Right cardiac atrium (tissue), 5 donors: ENCODE measurements around the gene LRRC45. TPM values are rescaled to one million over a fixed set of nuclear protein-coding genes. Genes with fewer than 3 reads are reported as not detected.
"Not testable (repeated sequence)": the region's sequence is repeated elsewhere in the genome, so short reads cannot be mapped to it uniquely, and the experiment has no call there.

ENCODE experiments used
- ATAC-seq, 2 donors: fragments of 200-7000 bp; cut with Tn5 transposase; one replicate each; pipeline versions ENCODE4 v1.8.0 to v1.9.1; 2020; ENCODE audit warnings: moderate library complexity in 2 of 2, mild to moderate bottlenecking in 1 of 2
- DNase-seq, 3 donors: peaks; one replicate each; pipeline ENCODE4 v3.0.0-alpha.2; 2020
- H3K27ac ChIP-seq: one replicate; pipeline ENCODE4 v1.5.1; 2013; ENCODE audit warnings: mild to moderate bottlenecking, low read length, control low read depth, moderate library complexity
- H3K27me3 ChIP-seq: one replicate; pipeline ENCODE4 v1.6.1; 2013; ENCODE audit not compliant: control insufficient read depth, insufficient read depth
- H3K4me1 ChIP-seq: one replicate; pipeline ENCODE4 v1.6.1; 2013; ENCODE audit warnings: low read length; ENCODE audit not compliant: control insufficient read depth, insufficient read depth
- H3K4me3 ChIP-seq: one replicate; pipeline ENCODE4 v1.5.1; 2013; ENCODE audit warnings: low read length, control low read depth
- H3K9me3 ChIP-seq: one replicate; pipeline ENCODE4 v1.6.1; 2013; ENCODE audit warnings: low read length; ENCODE audit not compliant: control insufficient read depth
- WGBS: extraction: QIAGEN DNeasy Blood & Tissue Kit; methylation state at CpG from one replicate; pipeline ENCODE4 v1.1.7; 2013; 5-methylcytosine and 5-hydroxymethylcytosine counted together
- intact Hi-C, 4 donors: fragments of 100-400 bp; cut with DNase I; formaldehyde crosslinking; loops; one replicate each; pipeline versions ENCODE4 v1.11.0 to v1.14.0; 2022 to 2023
- long read RNA-seq, 4 donors: library from polyadenylated mRNA; unstranded; transcript quantifications; one replicate each; pipeline ENCODE4 v2.0.0, GENCODE V29; 2020 to 2021
- polyA plus RNA-seq: library from polyadenylated mRNA; stranded (reverse); fragments of 200-250 nt; gene quantifications from one replicate; pipeline ENCODE4 v1.2.3, GENCODE V29; 2013
- total RNA-seq, 4 donors: library from RNA; stranded (reverse); fragmentation: NEBNext Ultra II Directional; extraction: Animal tissue kit (Norgen Biotek cat#: 25700); gene quantifications; one replicate each; pipeline ENCODE4 v1.2.1, GENCODE V29; 2021
- donor health status: healthy with polysubstance abuse.
- donor health status: DM: no; HTN: yes; CAD: no.
- donor health status: DM: no; HTN: no; CAD: no.
- donor health status: DM: no; HTN: yes; CAD: no; lungs with severe emphysema.
- donor health status: DM: yes; HTN: yes; CAD: no.

Gene LRRC45
- total RNA-seq (1 to 10 TPM; 3.2 to 6.7 (median 6.0) TPM), polyA plus RNA-seq (4.9 TPM)
- long read RNA-seq, donor 1, transcript LRRC45-201 (17 exons, 2,701 nt), result major isoform, 15 of 41 reads
- long read RNA-seq, donor 1, partial matches to known transcripts, result 18 of 41 reads
- long read RNA-seq, donor 1, other reads (novel, unspliced or antisense), result 8 of 41 reads
- long read RNA-seq, donor 2, transcript LRRC45-201 (17 exons, 2,701 nt), result major isoform, 9 of 23 reads
- long read RNA-seq, donor 2, partial matches to known transcripts, result 11 of 23 reads
- long read RNA-seq, donor 2, other reads (novel, unspliced or antisense), result 3 of 23 reads
- long read RNA-seq, donor 3, transcript LRRC45-201 (17 exons, 2,701 nt), result major isoform, 13 of 67 reads
- long read RNA-seq, donor 3, partial matches to known transcripts, result 45 of 67 reads
- long read RNA-seq, donor 3, other reads (novel, unspliced or antisense), result 8 of 67 reads
- long read RNA-seq, donor 4, transcript LRRC45-201 (17 exons, 2,701 nt), result major isoform, 5 of 13 reads
- long read RNA-seq, donor 4, partial matches to known transcripts, result 7 of 13 reads
- long read RNA-seq, donor 4, other reads (novel, unspliced or antisense), result 1 of 13 reads

DNA sequence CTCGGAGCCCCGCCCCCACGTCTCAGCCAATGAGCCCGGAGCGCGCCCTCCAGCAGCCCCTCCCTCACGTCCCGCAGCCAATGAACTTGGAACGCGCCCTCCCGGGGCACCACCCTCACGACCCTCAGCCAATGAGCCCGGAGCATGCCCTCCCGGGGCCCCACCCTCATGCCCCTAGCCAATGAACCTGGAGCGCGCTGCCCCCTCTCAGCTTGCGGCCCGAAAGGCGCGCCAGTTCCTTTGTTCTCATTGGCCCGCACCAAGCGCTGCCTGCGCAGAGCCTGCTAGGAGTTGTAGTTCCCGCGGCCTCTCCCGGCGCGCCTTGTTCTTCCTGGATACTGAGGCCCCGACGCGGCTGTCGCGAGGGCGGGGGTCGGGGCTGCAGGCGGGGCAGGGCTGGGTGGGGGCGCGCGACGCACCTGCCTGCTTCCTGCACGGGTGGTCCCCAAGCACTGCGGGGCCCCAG, at the start of gene LRRC45:
LRRC45 (plus strand) TSS at position 325 of the 466 bp plus-strand sequence. CDS start 339 bp downstream, outside the sequence.
- ATAC-seq, result peak; percentile 96
- no peaks in the 10 kb centered on the region for H3K27me3 ChIP-seq
- H3K4me3 ChIP-seq, result peak within 1 kb of the TSS; percentile 75
- H3K4me1 ChIP-seq, result peaks cover 3% of the 10 kb centered on the region
- H3K27ac ChIP-seq, result peak within 1 kb of the TSS; percentile 31
- intact Hi-C loops, result loop anchor here in 2 of 4 donors (5.0 kb wide), 2 partner anchors 61 to 66 kb away; partner anchors contain the start of gene NOTUM (in 1 of the 2)
- WGBS, result under 1% methylated on average over 42 of the region's 42 CpGs
- peak; percentile 100 for DNase-seq
- H3K9me3 ChIP-seq, result no peaks in the 10 kb centered on the region

DNA sequence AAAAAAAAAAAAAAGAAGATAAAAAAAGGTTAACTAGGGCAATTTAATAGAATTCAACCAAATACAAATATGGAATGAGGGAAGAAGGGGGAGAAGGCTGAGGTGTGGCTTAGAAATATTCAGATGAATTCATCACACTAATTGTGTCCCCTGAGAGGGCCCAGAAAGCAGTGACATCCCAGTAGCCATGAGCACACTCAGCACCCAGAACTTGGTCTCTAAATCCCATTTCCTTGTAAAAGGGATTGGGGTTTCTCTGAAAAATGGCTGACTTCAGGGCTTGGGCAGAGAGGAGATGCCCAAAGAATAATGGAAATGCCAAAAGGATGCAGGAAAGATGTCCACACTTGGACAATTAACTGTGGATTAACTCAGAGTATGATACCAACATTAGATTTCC, 49.7 kb upstream of the LRRC45 start:
- DNase-seq (no peak), ATAC-seq (no peak)
- Histone ChIP-seq H3K4me1 (no peaks in the 10 kb centered on the region), H3K27ac (no peak overlapping the region), H3K4me3 (no peak overlapping the region), H3K27me3 (no peaks in the 10 kb centered on the region), H3K9me3 (no peaks in the 10 kb centered on the region)
- intact Hi-C loops, result no loop called here

GRCh38 chr17:81976332-81977210, 46.5 kb upstream of the LRRC45 start:
- intact Hi-C loops, result no loop called here
- 26% methylated on average over 30 of the region's 30 CpGs for WGBS
- H3K9me3 ChIP-seq, result no peaks in the 10 kb centered on the region
- H3K4me3 ChIP-seq, result peak overlapping the region; percentile 78
- ATAC-seq (peak; percentile 4 to 25), DNase-seq (peak in 1 of 3 donors; percentile 73)
- H3K27me3 ChIP-seq, result no peaks in the 10 kb centered on the region
- no peak overlapping the region for H3K27ac ChIP-seq
- no peaks in the 10 kb centered on the region for H3K4me1 ChIP-seq

DNA sequence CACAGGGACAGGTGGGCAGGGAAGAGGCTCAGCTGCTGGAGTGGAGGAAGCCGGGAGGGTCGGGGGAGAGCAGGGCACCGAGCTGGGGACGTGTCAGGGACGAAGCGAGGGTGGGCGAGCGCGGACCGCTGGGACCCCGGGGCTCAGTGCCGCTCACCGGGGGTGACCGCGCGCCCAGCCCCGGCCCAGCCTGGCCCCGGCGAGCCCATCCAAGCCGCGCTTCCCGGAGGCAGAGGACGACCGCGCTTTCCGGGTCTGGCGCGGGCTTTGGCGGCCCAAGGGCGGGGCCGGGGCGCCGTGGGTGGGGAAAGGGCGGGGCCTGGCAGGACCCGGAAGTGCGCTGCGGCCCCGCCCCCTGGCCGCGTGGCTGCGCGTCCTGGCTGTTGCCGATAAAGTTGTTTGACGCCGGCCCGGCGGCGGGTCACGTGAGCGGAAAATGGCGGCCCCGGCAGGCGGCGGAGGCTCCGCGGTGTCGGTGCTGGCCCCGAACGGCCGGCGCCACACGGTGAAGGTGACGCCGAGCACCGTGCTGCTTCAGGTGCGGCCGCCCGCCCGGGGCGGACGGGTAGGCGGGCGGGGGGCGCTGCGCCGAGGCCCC, 45.8 kb upstream of the LRRC45 start, which contains the start of gene ASPSCR1:
ASPSCR1 (plus strand) TSS at position 419 of the 598 bp plus-strand sequence; CDS start at position 437, 18 bp downstream.
- ATAC-seq (peak; percentile 97 to 98), DNase-seq (peak; percentile 93 to 97 (median 97))
- peak within 1 kb of the TSS; percentile 65 for H3K27ac ChIP-seq
- peak within 1 kb of the TSS; percentile 78 for H3K4me3 ChIP-seq
- no peaks in the 10 kb centered on the region for H3K27me3 ChIP-seq
- WGBS, result under 1% methylated on average over 76 of the region's 76 CpGs
- H3K4me1 ChIP-seq, result no peaks in the 10 kb centered on the region
- no peaks in the 10 kb centered on the region for H3K9me3 ChIP-seq
- intact Hi-C loops, result no loop called here

DNA sequence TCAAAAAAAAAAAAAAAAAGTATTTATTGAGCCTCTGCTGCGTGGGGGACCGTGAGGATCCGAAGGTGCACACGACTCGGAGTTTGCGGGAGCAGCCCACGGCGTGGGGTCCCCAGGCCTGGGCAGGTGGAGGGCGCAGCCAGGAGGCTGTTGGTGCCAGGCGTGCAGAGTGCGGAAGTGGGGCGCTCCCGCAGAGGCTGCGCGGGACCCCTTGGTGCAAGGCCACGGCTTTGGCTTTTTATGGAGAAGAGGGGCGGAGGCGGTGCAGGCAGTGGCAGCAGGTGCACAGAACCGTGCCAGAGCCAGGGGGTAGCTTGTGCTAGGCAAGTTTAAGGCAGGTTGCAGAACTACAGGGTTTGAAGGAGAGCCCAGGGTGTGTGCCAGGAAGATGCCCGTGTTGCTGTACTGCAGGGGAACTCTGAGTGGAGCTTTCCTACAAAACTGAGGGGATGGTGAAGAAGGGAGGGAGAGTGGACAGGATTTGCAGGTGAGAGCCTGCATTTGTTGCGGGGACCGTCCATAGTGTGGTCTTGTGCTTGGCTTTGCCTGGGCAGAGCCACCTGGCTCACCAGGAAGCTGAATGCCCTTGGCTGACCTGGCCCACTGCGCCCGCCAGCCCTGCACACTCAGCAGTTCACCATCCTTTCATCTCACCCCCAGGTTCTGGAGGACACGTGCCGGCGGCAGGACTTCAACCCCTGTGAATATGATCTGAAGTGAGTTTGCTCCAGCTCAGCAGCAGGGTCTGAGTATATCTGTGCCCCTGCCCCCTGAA, 44.4 kb upstream of the LRRC45 start:
- H3K27ac ChIP-seq, result no peak overlapping the region
- no peaks in the 10 kb centered on the region for H3K27me3 ChIP-seq
- H3K4me1 ChIP-seq, result no peaks in the 10 kb centered on the region
- ATAC-seq (no peak), DNase-seq (no peak)
- WGBS, result 91% methylated on average over 27 of the region's 27 CpGs
- intact Hi-C loops, result no loop called here
- no peaks in the 10 kb centered on the region for H3K9me3 ChIP-seq
- no peak overlapping the region for H3K4me3 ChIP-seq

GRCh38 chr17:81980122-81980521, 43.0 kb upstream of the LRRC45 start:
- Histone ChIP-seq H3K27ac (no peak overlapping the region), H3K4me3 (no peak overlapping the region), H3K27me3 (no peaks in the 10 kb centered on the region), H3K9me3 (no peaks in the 10 kb centered on the region), H3K4me1 (no peaks in the 10 kb centered on the region)
- no peak for ATAC-seq
- intact Hi-C loops, result no loop called here
- WGBS, result 97% methylated on average over 4 of the region's 4 CpGs
- no peak for DNase-seq

DNA sequence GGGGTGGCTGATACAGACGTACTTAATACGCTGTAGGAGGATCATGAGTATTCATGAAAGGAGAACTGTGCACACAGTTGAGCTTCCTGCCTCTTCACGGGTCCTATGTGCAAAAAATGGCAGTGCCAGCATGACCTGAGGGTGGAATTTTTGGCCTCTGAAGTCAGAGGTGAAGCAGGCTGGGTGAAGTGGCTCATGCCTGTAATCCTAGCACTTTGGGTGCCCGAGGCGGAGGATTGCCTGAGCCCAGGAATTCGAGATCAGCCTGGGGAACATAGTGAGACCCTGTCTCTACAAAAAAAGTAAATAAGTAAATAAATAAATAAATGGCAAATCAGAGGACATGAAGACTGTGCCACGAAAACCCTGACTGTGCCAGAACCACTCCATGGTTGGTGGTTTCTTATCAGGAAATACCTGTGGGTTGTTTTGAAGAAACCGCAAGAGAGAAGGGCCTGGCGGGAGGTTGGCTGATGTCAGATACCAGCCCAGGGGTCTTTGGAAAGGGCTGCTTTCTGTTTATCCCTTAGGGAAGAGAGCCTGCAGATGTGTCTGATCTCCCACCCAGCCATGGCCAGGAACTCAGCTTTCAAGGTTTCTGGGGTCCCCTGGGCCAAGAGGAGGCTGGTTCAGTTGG, 42.3 kb upstream of the LRRC45 start:
- no peak for ATAC-seq
- no peak overlapping the region for H3K27ac ChIP-seq

DNA sequence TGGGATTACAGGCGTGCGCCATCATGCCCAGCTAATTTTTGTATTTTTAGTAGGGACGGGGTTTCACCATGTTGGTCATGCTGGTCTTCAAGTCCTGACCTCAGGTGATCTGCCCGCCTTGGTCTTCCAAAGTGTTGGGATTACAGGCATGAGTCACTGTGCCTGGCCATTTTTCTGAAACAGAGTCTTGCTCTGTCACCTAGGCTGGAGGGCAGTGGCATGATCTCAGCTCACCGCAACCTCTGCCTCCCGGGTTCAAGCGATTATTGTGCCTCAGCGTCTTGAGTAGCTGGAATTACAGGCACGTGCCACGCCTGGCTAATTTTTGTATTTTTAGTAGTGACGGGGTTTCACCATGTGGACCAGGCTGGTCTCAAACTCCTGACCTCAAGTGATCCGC, 41.6 kb upstream of the LRRC45 start:
- 97% methylated on average over 12 of the region's 12 CpGs for WGBS
- DNase-seq, H3K4me1 ChIP-seq, intact Hi-C loops, H3K4me3 ChIP-seq, ATAC-seq, H3K27ac ChIP-seq, H3K27me3 ChIP-seq, H3K9me3 ChIP-seq: not testable (repeated sequence)

More for the DNA sequence above, 42.3 kb upstream of the LRRC45 start:
- H3K4me3 ChIP-seq, result no peak overlapping the region
- DNase-seq, result no peak
- no peaks in the 10 kb centered on the region for H3K4me1 ChIP-seq
- no peaks in the 10 kb centered on the region for H3K27me3 ChIP-seq
- intact Hi-C loops, result no loop called here
- 86% methylated on average over 9 of the region's 9 CpGs for WGBS
- H3K9me3 ChIP-seq, result no peaks in the 10 kb centered on the region

- no peak for DNase-seq
- intact Hi-C loops, result no loop called here
- Histone ChIP-seq H3K4me1 (no peaks in the 10 kb centered on the region), H3K9me3 (no peaks in the 10 kb centered on the region), H3K4me3 (no peak overlapping the region), H3K27ac (no peak overlapping the region), H3K27me3 (no peaks in the 10 kb centered on the region)
- 96% methylated on average over 35 of the region's 35 CpGs for WGBS
- ATAC-seq, result no peak
These were observed 40.0 kb upstream of the LRRC45 start for GRCh38 chr17:81983011-81983638.
